ENCODE measurements around the gene GMFB.

GMFB gene

DNA sequence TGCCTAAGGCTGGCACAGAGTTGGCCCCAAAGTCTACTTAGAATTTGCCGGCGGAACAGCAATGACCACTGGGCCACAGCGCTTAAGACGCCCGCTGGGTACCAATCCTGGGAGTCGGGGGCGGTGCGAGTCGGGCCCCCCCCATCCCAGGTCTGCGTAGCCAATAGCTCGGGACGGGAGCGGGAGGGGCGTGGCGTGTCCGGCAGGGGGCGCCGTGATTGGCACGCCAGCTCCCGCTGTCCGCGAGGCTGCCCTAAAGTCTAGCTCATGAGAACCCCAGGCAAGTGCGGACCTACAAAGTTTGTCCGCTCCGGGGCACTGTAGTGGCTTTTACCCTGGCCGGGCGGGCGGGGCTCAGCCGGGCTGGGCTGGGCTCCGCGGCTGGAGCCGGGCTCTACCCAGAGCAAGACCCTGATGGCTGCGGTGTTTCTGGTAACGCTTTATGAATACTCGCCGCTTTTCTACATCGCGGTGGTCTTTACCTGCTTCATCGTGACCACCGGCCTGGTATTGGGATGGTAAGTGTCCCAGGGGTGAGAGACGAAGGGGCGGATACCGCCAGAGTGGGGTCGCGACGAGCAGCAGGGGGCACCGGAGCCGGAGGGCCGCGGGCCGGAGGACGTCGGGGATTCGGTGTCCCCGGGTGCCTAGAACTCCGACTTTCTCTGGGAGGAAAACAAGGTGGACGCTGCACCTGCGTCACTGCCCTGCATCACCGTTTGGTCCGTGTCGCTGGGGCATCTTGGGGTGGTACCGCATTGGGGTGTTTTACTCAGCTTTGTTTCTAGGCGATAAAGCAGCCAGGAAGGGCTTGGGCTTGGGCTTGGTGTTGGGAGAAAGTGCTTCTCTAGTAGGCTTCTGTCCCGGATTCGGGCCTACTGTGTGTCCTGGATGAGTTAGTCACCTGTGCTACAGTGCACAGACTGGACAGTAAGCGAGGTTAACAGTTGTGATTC, 21.0 kb upstream of the GMFB start, which contains the start of gene CGRRF1:
CGRRF1 (plus strand) TSS at position 361 of the 956 bp plus-strand sequence; CDS start at position 415, 54 bp downstream.
- H3K4me3 ChIP-seq (ENCODE audit: low read depth, low read length), result peak within 1 kb of the TSS; percentile 83
- DNase-seq (ENCODE audit: low read depth), result peak; percentile 91
- TF ChIP-seq, protein P1, sequence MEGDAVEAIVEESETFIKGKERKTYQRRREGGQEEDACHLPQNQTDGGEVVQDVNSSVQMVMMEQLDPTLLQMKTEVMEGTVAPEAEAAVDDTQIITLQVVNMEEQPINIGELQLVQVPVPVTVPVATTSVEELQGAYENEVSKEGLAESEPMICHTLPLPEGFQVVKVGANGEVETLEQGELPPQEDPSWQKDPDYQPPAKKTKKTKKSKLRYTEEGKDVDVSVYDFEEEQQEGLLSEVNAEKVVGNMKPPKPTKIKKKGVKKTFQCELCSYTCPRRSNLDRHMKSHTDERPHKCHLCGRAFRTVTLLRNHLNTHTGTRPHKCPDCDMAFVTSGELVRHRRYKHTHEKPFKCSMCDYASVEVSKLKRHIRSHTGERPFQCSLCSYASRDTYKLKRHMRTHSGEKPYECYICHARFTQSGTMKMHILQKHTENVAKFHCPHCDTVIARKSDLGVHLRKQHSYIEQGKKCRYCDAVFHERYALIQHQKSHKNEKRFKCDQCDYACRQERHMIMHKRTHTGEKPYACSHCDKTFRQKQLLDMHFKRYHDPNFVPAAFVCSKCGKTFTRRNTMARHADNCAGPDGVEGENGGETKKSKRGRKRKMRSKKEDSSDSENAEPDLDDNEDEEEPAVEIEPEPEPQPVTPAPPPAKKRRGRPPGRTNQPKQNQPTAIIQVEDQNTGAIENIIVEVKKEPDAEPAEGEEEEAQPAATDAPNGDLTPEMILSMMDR (IDR thresholded peaks at IDR 0.05; ENCODE audit: low read depth, low read length, missing control alignments), result peak; percentile 19

DNA sequence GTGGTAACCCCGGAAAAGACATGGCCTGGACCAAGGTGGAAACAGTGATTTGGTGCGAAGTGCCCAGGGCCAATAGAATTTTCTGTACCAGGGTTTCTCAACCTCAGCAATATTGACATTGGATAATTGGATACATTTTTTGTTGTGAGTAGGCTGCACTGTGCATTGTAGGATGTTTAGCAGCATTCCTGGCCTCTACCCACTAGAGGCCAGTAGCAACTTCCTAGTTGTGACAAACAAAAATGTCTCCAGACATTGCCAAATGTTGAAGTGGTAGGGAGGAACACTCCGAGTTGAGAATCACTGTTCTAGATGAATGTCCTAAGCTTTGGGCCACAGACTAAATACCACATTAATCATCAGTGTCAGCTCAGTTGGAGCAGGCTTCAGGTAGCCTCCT, 14.7 kb upstream of the GMFB start:
- no peak for DNase-seq (ENCODE audit: low read depth)
- TF ChIP-seq, protein P1 (IDR thresholded peaks at IDR 0.05; ENCODE audit: low read depth, low read length, missing control alignments), result peak; percentile 49
- H3K4me3 ChIP-seq (ENCODE audit: low read depth, low read length), result no peak overlapping the region

DNA sequence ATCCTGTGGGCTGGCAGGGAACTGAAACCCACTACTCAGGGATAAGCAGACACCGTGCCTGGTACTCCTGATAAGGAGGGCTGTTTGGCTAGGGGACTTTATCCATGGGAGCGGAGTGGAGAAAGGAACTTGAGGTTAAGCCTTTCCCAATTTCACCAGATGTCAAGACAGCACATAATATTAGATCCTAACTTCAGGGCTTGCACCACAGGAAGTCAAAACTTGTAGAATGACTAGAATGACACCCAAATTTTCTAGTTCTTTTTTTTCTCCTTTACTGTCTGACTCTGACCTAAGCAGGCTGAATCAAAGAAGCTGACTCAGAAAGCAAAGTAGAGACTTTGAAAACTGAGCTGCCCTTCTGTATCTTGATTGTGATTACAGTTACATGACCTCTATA, 13.8 kb upstream of the GMFB start:
- DNase-seq (ENCODE audit: low read depth), result no peak
- TF ChIP-seq, protein P1 (IDR thresholded peaks at IDR 0.05; ENCODE audit: low read depth, low read length, missing control alignments), result no peak
- no peak overlapping the region for H3K4me3 ChIP-seq (ENCODE audit: low read depth, low read length)

GRCh38 chr14:54501480-54501879, 12.7 kb upstream of the GMFB start:
- DNase-seq (ENCODE audit: low read depth), result no peak
- TF ChIP-seq, protein P1 (IDR thresholded peaks at IDR 0.05; ENCODE audit: low read depth, low read length, missing control alignments), result no peak
- no peak overlapping the region for H3K4me3 ChIP-seq (ENCODE audit: low read depth, low read length)

DNA sequence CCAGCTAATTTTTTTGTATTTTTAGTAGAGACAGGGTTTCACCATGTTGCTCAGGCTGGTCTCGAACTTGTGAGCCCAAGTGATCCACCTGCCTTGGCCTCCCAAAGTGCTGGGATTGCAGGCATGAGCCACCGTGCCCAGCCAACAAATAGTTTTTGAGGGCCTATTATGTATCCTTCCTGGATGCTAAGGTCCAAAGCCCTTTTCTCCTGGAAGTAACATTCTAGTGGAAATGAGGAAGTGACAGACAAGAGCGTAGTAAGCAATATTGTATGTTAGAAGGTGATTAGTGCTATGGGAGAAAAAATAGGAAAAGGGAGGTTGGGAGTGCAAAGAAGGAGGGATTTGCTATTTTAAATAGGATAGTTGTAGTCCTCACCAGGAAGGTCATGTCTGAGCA, 12.0 kb upstream of the GMFB start:
- DNase-seq (ENCODE audit: low read depth), result no peak
- H3K4me3 ChIP-seq (ENCODE audit: low read depth, low read length), result no peak overlapping the region
- TF ChIP-seq, protein P1 (IDR thresholded peaks at IDR 0.05; ENCODE audit: low read depth, low read length, missing control alignments), result no peak

DNA sequence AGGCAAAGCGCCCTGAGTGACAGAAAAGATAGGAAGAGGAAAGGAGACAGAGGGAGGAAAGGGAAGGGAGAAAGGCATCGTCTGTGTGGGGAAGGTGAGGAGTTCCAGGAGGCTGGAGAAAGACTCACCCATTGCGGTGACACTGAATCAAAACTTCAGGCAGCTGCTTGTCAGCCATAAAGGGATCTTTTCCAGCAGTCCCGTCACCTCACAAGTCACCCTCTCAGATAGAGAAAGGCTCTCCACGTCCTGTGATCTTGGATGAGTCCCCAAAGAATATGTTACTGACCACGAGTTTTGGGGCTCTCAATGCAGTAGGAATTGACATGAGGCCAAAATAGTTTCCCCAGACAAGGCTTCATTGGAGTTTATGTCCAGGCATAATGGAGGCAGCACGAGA, 9.8 kb upstream of the GMFB start:
- no peak overlapping the region for H3K4me3 ChIP-seq (ENCODE audit: low read depth, low read length)
- DNase-seq (ENCODE audit: low read depth), result no peak
- TF ChIP-seq, protein P1 (IDR thresholded peaks at IDR 0.05; ENCODE audit: low read depth, low read length, missing control alignments), result no peak

All from GM12864 (cell line).